Activated CD4-positive, alpha-beta T cell treated with anti-CD3 and anti-CD28 coated beads for 36 hours (primary cell): ENCODE data around the gene GAL3ST1. TPM values are rescaled to one million over a fixed set of nuclear protein-coding genes. Genes with fewer than 3 reads are reported as not detected.
"Not testable (repeated sequence)": the region's sequence is repeated elsewhere in the genome, so short reads cannot be mapped to it uniquely, and the experiment has no call there.

Experiments
- ATAC-seq: fragments of 200-7000 bp; cut with Tn5 transposase; one replicate; pipeline ENCODE4 v1.10.0; 2021; ENCODE audit warnings: mild to moderate bottlenecking, moderate library complexity
- CTCF ChIA-PET: fragments of 350-600 bp; sonication (Branson Sonifier 250); formaldehyde crosslinking; loops from one replicate; lab custom pipeline; 2021; ENCODE audit warnings: antibody characterized with exemption; lab: Charles Lee
- POLR2A ChIA-PET: fragments of 350-600 bp; sonication (Branson Sonifier 250); formaldehyde crosslinking; loops from one replicate; lab custom pipeline; 2021; ENCODE audit warnings: antibody characterized with exemption, inconsistent platforms; lab: Charles Lee
- DNase-seq: peaks from one replicate; pipeline ENCODE4 v3.0.0-alpha.2; 2020
- H3K27ac Mint-ChIP-seq: one replicate; pipeline ENCODE4 v1.8.0; 2021; ENCODE audit warnings: mixed read lengths
- H3K27me3 Mint-ChIP-seq: one replicate; pipeline ENCODE4 v1.8.0; 2021; ENCODE audit warnings: mixed read lengths
- H3K36me3 Mint-ChIP-seq: one replicate; pipeline ENCODE4 v1.8.0; 2021; ENCODE audit warnings: low read depth, mixed read lengths
- H3K4me1 Mint-ChIP-seq: one replicate; pipeline ENCODE4 v1.8.0; 2021; ENCODE audit warnings: mixed read lengths
- H3K4me3 Mint-ChIP-seq: one replicate; pipeline ENCODE4 v1.8.0; 2021; ENCODE audit warnings: mild to moderate bottlenecking, moderate library complexity, mixed read lengths
- H3K9me3 Mint-ChIP-seq: one replicate; pipeline ENCODE4 v1.8.0; 2021; ENCODE audit warnings: low read depth, mixed read lengths
- intact Hi-C, 2 experiments: fragments of 100-400 bp; cut with DNase I in 1 of 2; cut with micrococcal nuclease in 1 of 2; formaldehyde crosslinking; loops; one replicate each; pipeline versions ENCODE4 v1.14.2 to v1.15.1; 2022 to 2024; cut with DNase I, micrococcal nuclease
- total RNA-seq, 2 experiments: library from RNA; stranded (reverse); gene quantifications; one replicate each; pipeline ENCODE4 v1.2.3, GENCODE V29; 2021

Gene GAL3ST1
- total RNA-seq, 2 experiments from 2014 or later = not detected

GRCh38 chr22:30575859-30576258, 1.4 kb upstream of the GAL3ST1 start:
- no peak overlapping the region for H3K27ac Mint-ChIP-seq

DNA sequence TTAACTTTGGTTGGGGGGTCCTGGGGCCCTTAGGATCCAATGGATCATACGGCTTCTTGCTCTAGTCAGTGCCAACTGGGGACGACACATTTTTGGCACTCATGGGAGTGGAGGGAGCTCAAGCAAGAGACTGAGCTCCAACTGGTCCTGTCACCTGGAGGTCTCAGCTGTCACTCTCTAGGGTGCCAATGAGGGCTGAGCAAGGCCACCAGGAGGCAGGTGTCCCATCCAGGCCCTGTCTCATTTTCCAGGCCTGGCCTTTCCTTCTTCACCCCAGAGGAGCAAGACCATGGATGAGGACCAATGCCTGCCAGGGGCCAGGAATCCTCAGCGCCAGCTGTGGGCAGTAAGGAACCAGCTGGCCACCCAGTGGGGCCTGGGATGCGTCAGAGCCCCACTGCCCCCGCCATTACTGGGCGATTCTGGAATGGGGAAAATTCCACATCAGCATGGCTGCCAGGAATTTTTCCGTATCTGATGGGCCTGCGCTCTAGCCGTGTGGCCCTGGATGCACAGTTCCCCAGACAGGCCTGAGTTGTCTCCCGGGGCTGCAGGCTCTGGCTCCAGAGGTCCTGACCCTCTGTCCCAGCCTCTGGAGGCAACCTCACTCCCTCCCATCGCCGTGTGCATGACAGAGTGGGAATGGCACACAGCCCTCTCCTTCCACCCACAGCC, 669 bp upstream of the GAL3ST1 start:
- POLR2A ChIA-PET = interaction anchor here (0.6 kb wide), 1 partner anchor 23 kb away, joined by 3 read pairs; no protein-coding TSS in a partner anchor
- DNase-seq = no peak
- ATAC-seq = no peak
- Mint-ChIP-seq H3K9me3 (no peaks in the 10 kb centered on the region), H3K27me3 (no peaks in the 10 kb centered on the region), H3K4me3 (no peak overlapping the region), H3K27ac (no peak overlapping the region), H3K4me1 (peaks cover 8% of the 10 kb centered on the region), H3K36me3 (peaks cover 40% of the 10 kb centered on the region)
- CTCF ChIA-PET = interaction anchor here (0.7 to 1.1 kb wide), 2 partner anchors 60 to 115 kb away, joined by 3 read pairs; no protein-coding TSS in a partner anchor
- intact Hi-C loops = no loop called here

More at GRCh38 chr22:30575859-30576258, 1.4 kb upstream of the GAL3ST1 start:
- H3K4me3 Mint-ChIP-seq = no peak overlapping the region
- H3K36me3 Mint-ChIP-seq = peaks cover 48% of the 10 kb centered on the region
- H3K4me1 Mint-ChIP-seq = peaks cover 8% of the 10 kb centered on the region
- POLR2A ChIA-PET = no interaction called here
- CTCF ChIA-PET = interaction anchor here (0.8 to 1.1 kb wide), 2 partner anchors 19 to 59 kb away, joined by 3 to 4 read pairs; no protein-coding TSS in a partner anchor
- DNase-seq = no peak
- intact Hi-C loops = no loop called here
- H3K27me3 Mint-ChIP-seq = no peaks in the 10 kb centered on the region
- no peak for ATAC-seq
- H3K9me3 Mint-ChIP-seq = no peaks in the 10 kb centered on the region

DNA sequence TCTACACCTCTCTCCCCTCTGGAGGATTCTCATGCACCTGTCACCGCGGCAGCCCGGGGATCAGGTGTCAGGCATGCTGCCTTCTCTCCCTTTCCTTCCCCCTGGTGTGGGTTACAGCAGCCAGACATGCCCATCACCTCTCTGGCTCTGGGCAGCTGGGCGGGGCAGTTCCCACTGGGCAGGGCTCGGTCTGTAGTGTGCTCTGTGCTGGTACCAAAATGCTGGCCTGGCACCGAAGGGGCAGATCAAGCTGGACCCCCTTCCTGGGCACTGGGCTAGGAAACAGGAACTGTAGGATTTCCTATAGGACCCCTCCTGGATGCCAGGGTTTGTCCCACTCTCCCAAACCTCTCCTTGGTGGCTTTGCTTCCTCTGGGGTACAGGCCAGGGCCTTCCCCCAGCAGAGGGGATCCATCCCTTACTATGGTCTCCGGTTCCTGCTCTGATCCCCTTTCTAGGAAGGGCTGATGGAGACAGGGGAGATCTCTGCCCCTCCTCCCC, 821 bp downstream of the GAL3ST1 start:
- DNase-seq (no peak), ATAC-seq (peak; percentile 26)
- Mint-ChIP-seq H3K4me3 (no peak overlapping the region), H3K9me3 (no peaks in the 10 kb centered on the region), H3K4me1 (peaks cover 6% of the 10 kb centered on the region), H3K27ac (no peak overlapping the region), H3K36me3 (peaks cover 26% of the 10 kb centered on the region), H3K27me3 (no peaks in the 10 kb centered on the region)
- POLR2A ChIA-PET = no interaction called here
- CTCF ChIA-PET = interaction anchor here (0.6 kb wide), 1 partner anchor 267 kb away, joined by 4 read pairs; no protein-coding TSS in a partner anchor
- intact Hi-C loops = no loop called here

DNA sequence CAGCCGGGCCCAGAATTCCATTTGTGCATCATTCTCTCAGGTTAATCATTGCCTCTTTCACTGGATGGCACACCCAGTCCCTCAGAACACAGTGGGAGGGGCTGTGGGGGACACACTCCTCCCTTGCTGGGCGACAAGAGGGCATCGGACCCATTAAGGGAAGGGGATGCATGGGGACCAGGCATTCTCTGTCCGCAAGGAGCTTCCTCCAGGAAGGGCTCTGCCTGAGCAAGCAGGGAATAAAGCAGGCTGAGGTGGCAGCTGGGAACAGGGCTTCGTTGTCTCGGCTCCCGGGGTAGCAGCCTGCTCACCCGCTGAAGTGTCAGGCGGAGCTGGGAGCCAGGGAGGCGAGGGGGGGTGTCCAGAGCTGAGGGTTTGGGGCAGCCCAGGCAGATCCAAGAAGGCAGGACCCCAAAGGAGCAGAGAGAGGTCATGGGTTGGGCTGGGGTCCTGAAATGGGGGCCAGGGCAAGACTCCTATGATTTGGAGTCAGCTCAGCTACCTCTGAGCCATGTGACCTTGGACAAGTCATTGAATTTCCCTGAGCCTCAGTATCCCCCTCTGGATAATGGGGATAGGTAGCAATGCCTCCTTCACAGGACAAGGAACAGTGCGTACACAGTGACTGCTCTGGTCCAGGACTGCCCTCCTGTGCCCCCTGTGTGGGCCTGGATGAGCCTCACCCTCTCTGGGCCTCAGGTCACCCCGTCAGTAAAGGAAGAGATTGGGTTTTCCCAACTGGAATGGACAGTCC, 1.4 kb downstream of the GAL3ST1 start:
- no peak for DNase-seq
- H3K27me3 Mint-ChIP-seq = no peaks in the 10 kb centered on the region
- POLR2A ChIA-PET = no interaction called here
- intact Hi-C loops = no loop called here
- H3K4me1 Mint-ChIP-seq = peaks cover 6% of the 10 kb centered on the region
- no peak for ATAC-seq
- no peaks in the 10 kb centered on the region for H3K9me3 Mint-ChIP-seq
- H3K4me3 Mint-ChIP-seq = no peak overlapping the region
- H3K27ac Mint-ChIP-seq = no peak overlapping the region
- CTCF ChIA-PET = interaction anchor here (0.6 kb wide), 1 partner anchor 266 kb away, joined by 4 read pairs; no protein-coding TSS in a partner anchor
- peaks cover 24% of the 10 kb centered on the region for H3K36me3 Mint-ChIP-seq

GRCh38 chr22:30572210-30572609, 2.3 kb downstream of the GAL3ST1 start:
- ATAC-seq (no peak), DNase-seq (no peak)
- intact Hi-C loops = no loop called here
- CTCF ChIA-PET = interaction anchor here (0.9 kb wide), 1 partner anchor 31 kb away, joined by 3 read pairs; no protein-coding TSS in a partner anchor
- Mint-ChIP-seq H3K27ac (no peak overlapping the region), H3K9me3 (no peaks in the 10 kb centered on the region), H3K4me3 (no peak overlapping the region), H3K4me1 (peaks cover 6% of the 10 kb centered on the region), H3K27me3 (no peaks in the 10 kb centered on the region), H3K36me3 (peaks cover 16% of the 10 kb centered on the region)
- POLR2A ChIA-PET = no interaction called here

DNA sequence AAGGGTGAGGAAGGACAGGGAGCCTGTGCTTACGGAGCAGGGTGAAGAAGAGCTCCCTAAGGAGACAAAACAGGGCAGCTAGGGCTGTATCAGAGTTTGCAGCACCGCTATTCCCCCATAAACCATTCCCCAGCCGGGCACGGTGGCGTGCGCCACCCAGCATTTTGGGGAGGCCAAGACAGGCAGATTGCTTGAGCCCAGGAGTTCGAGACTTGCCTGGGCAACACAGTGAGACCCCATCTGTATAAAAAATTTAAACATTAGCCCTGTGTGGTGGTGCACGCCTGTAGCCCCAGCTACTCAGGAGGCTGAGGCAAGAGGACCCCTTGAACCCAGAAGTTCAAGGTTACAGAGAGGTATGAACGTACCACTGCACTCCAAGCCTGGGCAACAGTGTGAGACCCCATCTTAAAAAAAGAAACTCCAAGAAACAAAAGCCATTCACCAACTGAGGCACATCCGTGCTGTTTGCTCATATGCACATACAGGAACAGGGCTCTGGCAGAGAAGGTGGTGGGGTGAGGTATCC, 4.7 kb downstream of the GAL3ST1 start:
- no peaks in the 10 kb centered on the region for H3K36me3 Mint-ChIP-seq
- ATAC-seq (no peak), DNase-seq (no peak)
- no peaks in the 10 kb centered on the region for H3K9me3 Mint-ChIP-seq
- H3K4me3 Mint-ChIP-seq = no peak overlapping the region
- H3K27me3 Mint-ChIP-seq = no peaks in the 10 kb centered on the region
- H3K27ac Mint-ChIP-seq = no peak overlapping the region
- H3K4me1 Mint-ChIP-seq = no peaks in the 10 kb centered on the region
- POLR2A ChIA-PET = no interaction called here
- CTCF ChIA-PET = interaction anchor here (0.6 to 0.7 kb wide), 2 partner anchors 56 to 214 kb away, joined by 4 to 5 read pairs; no protein-coding TSS in a partner anchor
- intact Hi-C loops = no loop called here

DNA sequence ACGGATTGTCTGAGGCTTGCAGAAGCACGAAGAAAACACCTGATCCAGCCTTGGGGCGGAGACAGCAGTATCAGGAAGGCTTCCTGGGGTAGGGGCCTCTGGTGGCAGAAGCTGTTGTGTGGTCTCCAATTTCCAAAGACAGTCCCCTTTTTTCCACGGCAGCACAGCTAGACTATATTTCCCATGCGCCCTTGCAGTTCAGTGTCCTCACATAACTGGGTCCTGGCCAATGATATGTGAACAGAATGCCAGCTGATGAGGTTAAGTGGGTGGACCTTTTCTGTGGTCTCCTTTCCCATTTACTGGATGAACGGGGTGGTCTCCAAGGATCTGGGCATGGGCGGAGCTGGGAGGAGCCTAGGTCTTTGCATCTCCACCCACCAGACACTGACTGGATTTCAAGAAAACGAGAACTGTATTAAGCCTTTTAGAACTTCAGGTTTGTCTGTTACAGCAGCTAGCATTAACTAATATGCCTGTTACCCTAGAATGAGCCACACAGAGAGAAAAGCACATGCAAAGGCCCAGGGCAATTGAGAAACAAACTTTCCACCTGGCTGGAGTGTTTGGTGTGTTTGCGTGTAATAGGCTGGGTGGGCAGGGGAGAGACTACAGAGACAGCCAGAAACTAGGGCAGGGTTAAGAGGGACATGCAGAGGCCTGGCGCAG, 6.2 kb downstream of the GAL3ST1 start:
- Mint-ChIP-seq H3K4me3 (no peak overlapping the region), H3K36me3 (no peaks in the 10 kb centered on the region), H3K9me3 (no peaks in the 10 kb centered on the region), H3K27ac (no peak overlapping the region), H3K27me3 (no peaks in the 10 kb centered on the region), H3K4me1 (no peaks in the 10 kb centered on the region)
- intact Hi-C loops = no loop called here
- ChIA-PET CTCF (interaction anchor here (0.6 kb wide), 1 partner anchor 217 kb away, joined by 4 read pairs; no protein-coding TSS in a partner anchor), POLR2A (no interaction called here)
- ATAC-seq (no peak), DNase-seq (no peak)

- POLR2A ChIA-PET = not testable (repeated sequence)
- CTCF ChIA-PET = interaction anchor here (0.6 to 0.7 kb wide), 2 partner anchors 26 to 218 kb away, joined by 3 to 4 read pairs; no protein-coding TSS in a partner anchor
These were observed 7.2 kb downstream of the GAL3ST1 start for GRCh38 chr22:30567277-30567676.

GRCh38 chr22:30566125-30566524, 8.3 kb downstream of the GAL3ST1 start:
- ATAC-seq = no peak
- Mint-ChIP-seq H3K27ac (no peak overlapping the region), H3K27me3 (no peaks in the 10 kb centered on the region), H3K4me3 (no peak overlapping the region), H3K9me3 (no peaks in the 10 kb centered on the region), H3K4me1 (no peaks in the 10 kb centered on the region), H3K36me3 (no peaks in the 10 kb centered on the region)
- POLR2A ChIA-PET = no interaction called here
- no peak for DNase-seq
- intact Hi-C loops = no loop called here
- CTCF ChIA-PET = no interaction called here

More at GRCh38 chr22:30567277-30567676, 7.2 kb downstream of the GAL3ST1 start:
- H3K4me3 Mint-ChIP-seq, DNase-seq, H3K9me3 Mint-ChIP-seq, ATAC-seq, intact Hi-C loops, H3K4me1 Mint-ChIP-seq, H3K27ac Mint-ChIP-seq, H3K36me3 Mint-ChIP-seq, H3K27me3 Mint-ChIP-seq: not testable (repeated sequence)

DNA sequence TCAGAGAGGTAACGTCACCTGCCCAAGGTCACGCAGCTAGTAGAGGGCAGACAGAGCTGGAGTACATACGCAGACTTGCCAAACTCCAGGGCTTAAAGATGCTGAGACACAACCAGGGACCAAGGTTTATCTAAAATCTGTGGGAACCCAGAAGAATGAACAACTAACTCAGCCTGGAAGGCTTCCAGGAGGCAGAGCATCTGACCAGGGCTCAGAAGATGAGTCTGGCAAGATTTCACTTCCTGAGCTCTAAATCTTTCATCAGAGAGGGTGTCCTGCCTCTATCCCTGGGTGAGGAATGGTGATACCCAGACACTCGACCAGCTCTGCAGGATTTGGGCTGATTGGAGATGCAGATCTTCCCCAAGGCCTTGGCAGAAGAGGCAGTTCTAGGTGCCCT, 9.1 kb downstream of the GAL3ST1 start:
- intact Hi-C loops = no loop called here

GRCh38 chr22:30564761-30565119, 9.7 kb downstream of the GAL3ST1 start:
- ChIA-PET POLR2A (no interaction called here), CTCF (no interaction called here)
- ATAC-seq = no peak
- intact Hi-C loops = no loop called here
- Mint-ChIP-seq H3K4me3 (no peak overlapping the region), H3K9me3 (no peaks in the 10 kb centered on the region), H3K36me3 (no peaks in the 10 kb centered on the region), H3K4me1 (no peaks in the 10 kb centered on the region), H3K27me3 (no peaks in the 10 kb centered on the region), H3K27ac (no peak overlapping the region)
- no peak for DNase-seq

More for the DNA sequence above, 9.1 kb downstream of the GAL3ST1 start:
- no peak overlapping the region for H3K4me3 Mint-ChIP-seq
- H3K27me3 Mint-ChIP-seq = no peaks in the 10 kb centered on the region
- H3K4me1 Mint-ChIP-seq = no peaks in the 10 kb centered on the region
- POLR2A ChIA-PET = no interaction called here
- DNase-seq (no peak), ATAC-seq (no peak)
- no peaks in the 10 kb centered on the region for H3K36me3 Mint-ChIP-seq
- H3K27ac Mint-ChIP-seq = no peak overlapping the region
- CTCF ChIA-PET = interaction anchor here (0.5 kb wide), 1 partner anchor 355 kb away, joined by 3 read pairs; no protein-coding TSS in a partner anchor
- H3K9me3 Mint-ChIP-seq = no peaks in the 10 kb centered on the region
